Stimulated activated CD4-positive, alpha-beta T cell treated with anti-CD3 and anti-CD28 coated beads, Interleukin-15, amount 100 ng/mL, for 24 hours (primary cell): ENCODE measurements around the gene ACLY.

Experiments used
- DNase-seq: peaks from one replicate; pipeline ENCODE4 v3.0.0-alpha.2; 2020

ACLY gene

GRCh38 chr17:41918314-41919164, at the start of gene ACLY:
TSS of gene ACLY (minus strand) at chr17:41918951. CDS start at chr17:41913873, 5,078 bp downstream.
- peak; percentile 98 for DNase-seq

DNA sequence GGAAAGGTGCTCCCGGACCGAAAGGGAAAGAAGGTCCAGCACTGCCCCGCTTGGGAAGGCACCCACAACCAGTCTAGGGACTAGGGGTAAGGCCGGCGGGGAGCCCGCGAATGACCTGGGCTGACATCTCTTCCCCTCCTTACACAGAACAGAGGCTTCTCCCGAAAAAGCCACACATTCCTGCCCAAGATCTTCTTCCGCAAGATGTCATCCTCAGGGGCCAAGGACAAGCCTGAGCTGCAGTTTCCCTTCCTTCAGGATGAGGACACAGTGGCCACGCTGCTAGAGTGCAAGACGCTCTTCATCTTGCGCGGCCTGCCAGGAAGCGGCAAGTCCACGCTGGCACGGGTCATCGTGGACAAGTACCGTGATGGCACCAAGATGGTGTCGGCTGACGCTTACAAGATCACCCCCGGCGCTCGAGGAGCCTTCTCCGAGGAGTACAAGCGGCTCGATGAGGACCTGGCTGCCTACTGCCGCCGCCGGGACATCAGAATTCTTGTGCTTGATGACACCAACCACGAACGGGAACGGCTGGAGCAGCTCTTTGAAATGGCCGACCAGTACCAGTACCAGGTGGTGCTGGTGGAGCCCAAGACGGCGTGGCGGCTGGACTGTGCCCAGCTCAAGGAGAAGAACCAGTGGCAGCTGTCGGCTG, 49.3 kb upstream of the ACLY start:
- no peak for DNase-seq

DNA sequence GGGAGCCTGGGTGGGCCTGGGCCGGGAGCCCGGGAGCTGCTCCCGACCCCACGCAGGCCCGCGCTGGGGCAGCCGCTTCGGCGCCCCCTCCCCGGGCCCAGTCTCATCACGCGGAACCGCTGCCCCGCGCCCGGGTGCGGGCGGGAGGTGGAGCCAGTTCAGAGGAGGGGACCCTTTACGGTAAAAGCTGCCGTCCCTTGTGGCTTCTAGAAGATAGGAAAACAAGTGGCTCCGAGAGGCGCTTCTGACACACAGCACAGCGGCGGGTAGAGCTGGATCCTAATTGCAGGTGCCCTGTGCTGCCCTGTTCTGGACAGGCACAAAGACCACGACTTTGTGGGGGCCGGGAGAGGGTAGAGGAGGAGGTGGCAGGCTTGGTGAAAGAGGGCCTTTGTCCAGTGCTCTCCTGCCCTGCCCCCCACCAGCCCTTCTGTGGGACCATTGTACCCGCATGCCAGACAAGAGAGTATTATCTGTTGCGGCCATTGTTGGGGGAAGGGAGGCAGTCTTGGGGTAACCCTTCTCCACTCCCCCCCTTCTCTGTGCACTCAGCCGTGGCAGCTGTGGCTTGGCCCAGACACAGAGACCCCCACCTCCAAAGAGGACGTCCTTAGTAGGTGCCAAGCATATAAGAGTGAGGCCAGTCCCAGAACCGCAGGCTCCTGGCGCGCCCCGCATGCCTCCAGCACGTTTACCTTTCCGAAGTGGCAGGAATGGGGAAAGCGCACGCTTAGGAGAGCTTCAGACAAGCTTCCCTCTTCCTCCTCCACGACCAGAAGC, 48.6 kb upstream of the ACLY start:
- peak; percentile 60 for DNase-seq

DNA sequence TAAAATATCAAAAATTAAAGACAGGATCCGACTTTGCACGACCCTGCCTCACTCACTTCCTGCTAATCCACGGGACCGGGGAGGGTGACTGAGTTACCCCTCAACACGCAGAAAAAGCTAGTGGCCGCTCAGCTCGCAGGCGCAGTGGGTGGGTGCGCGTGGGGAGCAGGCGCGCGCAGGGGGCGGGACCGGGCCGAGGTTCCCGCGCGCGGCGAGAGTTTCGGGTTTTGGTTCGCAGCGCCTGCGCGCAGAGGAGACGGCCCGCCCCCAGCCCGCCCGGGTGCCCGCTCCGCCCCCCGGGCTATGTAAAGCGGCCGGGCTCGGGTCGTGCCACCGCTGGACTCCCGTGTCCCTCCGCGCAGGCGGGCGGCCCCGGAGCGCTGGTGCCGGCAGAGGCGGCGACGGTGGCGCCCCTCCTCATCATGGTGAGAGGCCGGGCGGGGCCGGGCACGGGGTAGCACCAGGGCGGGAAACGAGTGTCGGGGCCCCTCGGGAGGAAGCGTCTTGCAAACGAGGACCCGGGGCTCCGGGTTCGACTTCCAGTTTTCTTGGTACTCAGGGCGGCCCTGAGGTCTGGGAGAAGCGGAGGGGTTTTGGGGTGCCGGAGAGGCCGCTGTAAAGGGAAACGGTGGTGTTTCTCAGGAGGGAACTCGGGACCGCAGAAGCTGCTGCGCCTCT, 47.9 kb upstream of the ACLY start, which contains the start of gene CNP:
CNP (plus strand) TSS at position 333 of the 678 bp plus-strand sequence; CDS start at position 423, 90 bp downstream.
- peak; percentile 94 for DNase-seq

GRCh38 chr17:41965694-41966462, 47.1 kb upstream of the ACLY start:
- DNase-seq = peak; percentile 83

DNA sequence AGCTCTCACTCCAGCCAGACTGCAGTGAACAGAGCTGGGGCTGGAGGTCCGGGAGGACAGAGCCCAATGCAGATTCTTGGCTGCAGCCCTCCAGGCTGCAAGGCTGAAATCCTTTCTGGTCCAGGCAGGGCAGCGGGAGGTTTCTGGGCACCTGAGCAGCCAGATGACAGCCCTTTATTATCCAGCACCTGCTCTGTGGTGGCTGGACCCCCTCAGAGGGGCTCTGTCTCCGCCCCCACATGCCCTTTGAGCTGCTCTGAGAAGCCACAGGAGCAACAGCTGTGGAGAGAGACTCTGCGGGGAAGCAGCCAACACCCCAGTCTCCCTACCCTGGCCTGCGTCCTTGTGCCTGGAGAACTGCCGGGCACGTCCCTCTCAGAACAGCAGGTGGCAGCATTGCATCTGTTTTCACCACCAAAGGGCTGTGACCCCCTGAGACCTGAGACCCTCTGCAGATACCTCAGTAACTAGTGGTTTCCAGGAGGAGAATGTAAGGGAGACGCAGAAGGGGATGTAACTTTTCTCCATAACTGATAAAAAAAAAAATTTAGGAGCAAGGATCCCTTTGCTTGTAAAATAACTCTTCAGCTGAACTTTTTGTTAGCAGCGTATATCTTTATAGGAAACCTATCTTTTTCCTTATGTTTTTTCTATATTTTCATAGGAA, 44.1 kb upstream of the ACLY start:
- DNase-seq = peak; percentile 81

- DNase-seq = no peak
These were observed 43.4 kb upstream of the ACLY start for GRCh38 chr17:41962111-41962510.

GRCh38 chr17:41959336-41960095, 40.8 kb upstream of the ACLY start:
- no peak for DNase-seq

- DNase-seq = no peak
These were observed 40.2 kb upstream of the ACLY start for GRCh38 chr17:41959030-41959335.

- no peak for DNase-seq
These were observed 39.2 kb upstream of the ACLY start for GRCh38 chr17:41957869-41958439.

DNA sequence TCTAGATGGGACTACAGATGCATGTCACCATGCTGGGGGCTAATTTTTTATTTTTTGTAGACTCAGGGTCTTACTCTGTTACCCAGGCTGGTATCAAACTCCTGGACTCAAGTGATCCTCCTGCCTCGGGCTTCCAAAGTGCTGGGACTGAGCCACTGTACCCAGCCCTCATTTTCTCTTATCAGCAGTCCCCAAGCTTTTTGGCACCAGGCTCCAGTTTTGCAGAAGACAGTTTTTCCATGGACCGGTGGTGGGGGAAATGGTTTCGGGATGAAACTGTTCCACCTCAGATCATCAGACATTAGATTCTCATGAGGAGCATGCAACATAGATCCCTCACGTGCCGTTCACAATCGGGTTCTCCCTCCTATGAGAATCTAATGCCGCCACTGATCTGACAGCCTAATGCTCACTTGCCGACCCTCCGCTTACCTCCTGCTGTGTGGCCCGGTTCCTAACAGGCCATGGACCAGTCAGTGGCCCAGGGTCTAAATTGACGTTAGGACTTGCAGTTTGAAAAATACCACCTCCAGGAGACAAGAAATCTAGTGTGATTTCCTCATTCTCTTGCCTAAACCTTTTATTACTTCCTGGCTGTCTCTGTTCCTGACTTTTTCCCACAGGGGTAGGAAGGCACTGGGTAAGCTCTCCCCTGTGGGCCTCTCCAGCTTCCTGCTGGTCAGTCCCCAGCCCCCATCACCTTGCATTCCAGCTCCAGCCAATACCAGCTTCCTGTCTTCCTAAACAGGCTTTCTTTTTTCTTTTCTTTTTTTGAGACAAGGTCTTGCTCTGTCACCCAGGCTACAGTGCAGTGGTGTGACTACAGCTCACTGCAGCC, 38.5 kb upstream of the ACLY start:
- no peak for DNase-seq

DNA sequence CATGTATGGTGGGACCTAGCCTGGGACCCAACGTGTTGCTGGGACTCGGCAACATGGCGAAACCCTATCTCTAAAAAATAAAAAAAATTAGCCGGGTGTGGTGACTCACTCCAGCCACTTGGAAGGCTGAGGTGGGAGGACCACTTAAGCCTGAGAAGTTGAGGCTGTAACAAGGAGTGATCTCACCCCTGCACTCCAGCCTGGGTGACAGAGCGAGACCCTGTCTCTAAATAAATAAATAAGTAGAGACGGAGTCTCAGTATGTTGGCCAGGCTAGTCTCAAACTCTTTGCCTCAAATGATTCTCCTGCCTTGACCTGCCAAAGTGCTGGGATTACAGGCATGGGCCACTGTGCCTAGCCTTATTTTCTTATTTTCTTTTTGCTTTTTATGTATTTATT, 37.8 kb upstream of the ACLY start:
- no peak for DNase-seq

DNA sequence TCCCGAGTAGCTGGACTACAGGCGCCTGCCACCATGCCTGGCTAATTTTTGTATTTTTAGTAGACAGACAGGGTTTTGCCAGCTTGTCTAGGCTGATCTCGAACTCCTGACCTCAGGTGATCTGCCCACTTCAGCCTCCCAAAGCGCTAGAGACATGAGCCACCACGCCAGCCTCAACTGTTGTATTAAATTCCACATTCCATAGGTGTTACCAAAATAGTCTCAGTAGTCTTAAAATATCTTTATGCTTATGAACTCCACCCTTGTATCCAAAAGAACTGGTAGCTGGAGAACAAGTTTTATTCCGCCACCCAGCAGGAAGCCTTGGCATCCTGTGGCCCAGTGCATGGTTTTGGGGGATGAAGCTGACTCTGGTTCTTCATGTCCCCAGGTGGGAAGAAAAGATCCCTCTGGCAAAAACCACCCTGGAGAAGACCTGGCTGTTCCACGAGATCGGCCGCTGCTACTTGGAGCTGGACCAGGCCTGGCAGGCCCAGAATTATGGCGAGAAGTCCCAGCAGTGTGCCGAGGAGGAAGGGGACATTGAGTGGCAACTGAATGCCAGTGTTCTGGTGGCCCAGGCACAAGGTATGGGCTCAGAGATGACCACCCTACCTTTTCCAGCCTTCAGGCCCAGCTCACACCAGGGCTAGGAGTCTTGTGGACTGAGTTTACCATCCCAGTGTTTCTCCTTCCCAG, 30.2 kb upstream of the ACLY start:
- no peak for DNase-seq

- DNase-seq = no peak
These were observed 26.2 kb upstream of the ACLY start for GRCh38 chr17:41944943-41945342.

- no peak for DNase-seq
These were observed 24.7 kb upstream of the ACLY start for GRCh38 chr17:41943492-41943891.

GRCh38 chr17:41942626-41943373, 24.0 kb upstream of the ACLY start:
- DNase-seq = no peak

DNA sequence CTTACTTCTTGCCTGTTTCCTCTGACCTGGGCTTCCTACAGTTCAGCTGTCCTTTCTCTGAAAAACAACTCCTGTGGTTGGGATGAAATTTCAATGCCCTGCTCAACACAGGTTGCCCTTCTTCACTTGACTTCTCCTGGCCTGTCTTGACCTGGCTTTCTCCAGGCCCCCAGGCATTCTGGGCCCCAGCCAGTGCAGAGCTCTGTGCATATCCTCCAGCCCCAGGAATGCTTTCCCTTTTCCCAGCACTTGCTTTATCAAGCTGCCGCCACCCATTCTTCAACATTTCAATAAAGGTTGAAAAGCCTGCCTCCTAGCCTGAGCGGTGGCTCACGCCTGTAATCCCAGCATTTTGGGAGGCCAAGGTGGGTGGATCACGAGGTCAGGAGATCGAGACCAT, 22.4 kb upstream of the ACLY start:
- DNase-seq = no peak

GRCh38 chr17:41939693-41940090, 20.9 kb upstream of the ACLY start:
- no peak for DNase-seq
